Measurements from ENCODE around the gene SAA1. TPM values are rescaled to one million over a fixed set of nuclear protein-coding genes. Genes with fewer than 3 reads are reported as not detected.

SAA1 gene
- total and polyA plus RNA-seq, 9 donors, result 1.1 to 14.4 (median 3.3) TPM; not detected in 1

DNA sequence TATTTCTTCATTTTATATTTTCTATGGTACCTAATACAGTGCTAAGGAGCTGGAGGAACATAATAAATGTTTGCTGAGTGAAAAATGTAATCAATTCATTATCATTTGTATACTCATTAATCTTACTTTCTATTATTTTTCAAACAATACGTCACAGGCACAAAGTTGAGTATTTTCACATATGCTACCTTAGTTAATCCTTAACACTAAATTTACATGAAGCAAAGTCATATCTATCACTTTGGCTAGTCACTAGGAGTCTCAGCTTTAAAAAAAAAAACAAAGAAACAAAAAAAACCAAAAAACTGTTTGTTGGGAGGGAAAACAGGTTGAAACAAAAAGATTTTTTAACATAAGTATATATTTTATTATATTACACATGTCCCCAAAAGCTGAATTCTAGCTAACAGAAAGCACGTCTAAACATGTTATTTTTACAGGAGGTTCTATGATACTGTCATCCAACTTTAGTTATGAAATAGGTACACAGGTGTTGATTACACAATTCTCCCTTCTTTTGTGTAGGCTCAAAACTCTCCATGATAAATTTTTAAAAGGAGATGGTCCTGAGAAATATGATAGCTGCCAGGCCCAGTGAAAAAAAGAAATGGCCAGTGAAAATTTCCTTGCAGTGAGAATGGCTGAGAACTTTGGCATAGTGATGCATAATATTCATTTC, 41.5 kb downstream of the SAA1 start:
- Histone ChIP-seq H3K36me3 (no peaks in the 10 kb centered on the region), H3K27ac (no peak overlapping the region), H3K27me3 (no peaks in the 10 kb centered on the region), H3K4me3 (no peak overlapping the region), H3K9me3 (no peaks in the 10 kb centered on the region), H3K4me1 (ENCODE audit: insufficient read depth) (peaks cover 7% of the 10 kb centered on the region)
- intact Hi-C loops (cut with DNase I), result no loop called here
- WGBS, 3 donors, result 75 to 83% (median 78%) methylated on average over 2 of the region's 2 CpGs
- TF ChIP-seq POLR2A (IDR thresholded peaks at IDR 0.05) (no peak), EP300 (IDR thresholded peaks at IDR 0.05) (no peak)
- TF ChIP-seq, protein P1, sequence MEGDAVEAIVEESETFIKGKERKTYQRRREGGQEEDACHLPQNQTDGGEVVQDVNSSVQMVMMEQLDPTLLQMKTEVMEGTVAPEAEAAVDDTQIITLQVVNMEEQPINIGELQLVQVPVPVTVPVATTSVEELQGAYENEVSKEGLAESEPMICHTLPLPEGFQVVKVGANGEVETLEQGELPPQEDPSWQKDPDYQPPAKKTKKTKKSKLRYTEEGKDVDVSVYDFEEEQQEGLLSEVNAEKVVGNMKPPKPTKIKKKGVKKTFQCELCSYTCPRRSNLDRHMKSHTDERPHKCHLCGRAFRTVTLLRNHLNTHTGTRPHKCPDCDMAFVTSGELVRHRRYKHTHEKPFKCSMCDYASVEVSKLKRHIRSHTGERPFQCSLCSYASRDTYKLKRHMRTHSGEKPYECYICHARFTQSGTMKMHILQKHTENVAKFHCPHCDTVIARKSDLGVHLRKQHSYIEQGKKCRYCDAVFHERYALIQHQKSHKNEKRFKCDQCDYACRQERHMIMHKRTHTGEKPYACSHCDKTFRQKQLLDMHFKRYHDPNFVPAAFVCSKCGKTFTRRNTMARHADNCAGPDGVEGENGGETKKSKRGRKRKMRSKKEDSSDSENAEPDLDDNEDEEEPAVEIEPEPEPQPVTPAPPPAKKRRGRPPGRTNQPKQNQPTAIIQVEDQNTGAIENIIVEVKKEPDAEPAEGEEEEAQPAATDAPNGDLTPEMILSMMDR (IDR thresholded peaks at IDR 0.05), result no peak
- DNase-seq, result no peak

DNA sequence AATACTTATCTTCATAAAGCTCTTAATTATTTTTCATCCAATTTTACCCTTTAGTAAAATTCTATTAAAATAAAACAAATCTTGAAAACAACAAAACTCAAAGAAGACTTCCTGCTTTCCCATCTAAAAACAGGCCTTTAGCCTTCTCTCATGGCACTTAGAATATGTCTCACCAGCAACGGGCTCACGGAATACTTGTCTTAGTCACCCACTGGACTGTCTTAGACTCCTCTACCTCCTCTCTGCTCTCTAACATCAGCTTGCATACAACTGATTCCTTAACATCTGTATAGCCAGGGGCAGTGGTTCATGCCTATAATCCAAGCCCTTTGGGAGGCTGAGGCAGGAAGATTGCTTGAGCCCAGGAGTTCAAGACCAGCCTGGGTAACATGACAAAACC, 42.2 kb downstream of the SAA1 start:
- no peak for TF ChIP-seq POLR2A (IDR thresholded peaks at IDR 0.05)
- TF ChIP-seq, protein P1 (IDR thresholded peaks at IDR 0.05), result no peak
- no peak for TF ChIP-seq EP300 (IDR thresholded peaks at IDR 0.05)

DNA sequence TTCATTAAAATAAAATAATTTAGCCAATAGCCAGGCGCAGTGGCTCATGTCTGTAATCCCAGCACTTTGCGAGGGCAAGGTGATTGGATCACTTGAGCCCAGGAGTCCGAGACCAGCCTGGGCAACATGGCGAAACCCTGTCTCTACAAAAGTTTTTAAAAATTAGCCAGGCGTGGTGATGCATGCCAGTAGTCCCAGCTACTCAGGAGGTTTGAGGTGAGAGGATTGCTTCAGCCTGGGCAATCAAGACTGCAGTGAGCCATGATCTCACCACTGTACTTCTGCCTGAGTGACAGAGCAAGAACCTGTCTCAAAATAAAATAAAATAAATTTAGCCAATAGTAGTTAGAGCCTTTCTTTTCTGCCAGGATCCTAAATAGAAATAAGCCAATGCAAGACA, 43.6 kb downstream of the SAA1 start:
- no peaks in the 10 kb centered on the region for H3K36me3 ChIP-seq
- H3K4me3 ChIP-seq, result no peak overlapping the region
- no peaks in the 10 kb centered on the region for H3K27me3 ChIP-seq
- WGBS, 3 donors, result 96 to 98% (median 96%) methylated on average over 5 of the region's 5 CpGs
- H3K4me1 ChIP-seq (ENCODE audit: insufficient read depth), result peaks cover 14% of the 10 kb centered on the region
- no peaks in the 10 kb centered on the region for H3K9me3 ChIP-seq
- H3K27ac ChIP-seq, result no peak overlapping the region
- no peak for DNase-seq
- TF ChIP-seq EP300 (IDR thresholded peaks at IDR 0.05), result no peak
- TF ChIP-seq POLR2A (IDR thresholded peaks at IDR 0.05), result no peak
- TF ChIP-seq, protein P1 (IDR thresholded peaks at IDR 0.05), result no peak
- intact Hi-C loops (cut with DNase I), result no loop called here

More for the DNA sequence above, 42.2 kb downstream of the SAA1 start:
- WGBS, 3 donors, result 93 to 94% (median 93%) methylated on average over 2 of the region's 2 CpGs
- DNase-seq, result no peak
- Histone ChIP-seq H3K36me3 (no peaks in the 10 kb centered on the region), H3K4me1 (ENCODE audit: insufficient read depth) (peaks cover 10% of the 10 kb centered on the region), H3K27ac (no peak overlapping the region), H3K27me3 (no peaks in the 10 kb centered on the region), H3K4me3 (no peak overlapping the region), H3K9me3 (no peaks in the 10 kb centered on the region)
- intact Hi-C loops (cut with DNase I), result no loop called here

DNA sequence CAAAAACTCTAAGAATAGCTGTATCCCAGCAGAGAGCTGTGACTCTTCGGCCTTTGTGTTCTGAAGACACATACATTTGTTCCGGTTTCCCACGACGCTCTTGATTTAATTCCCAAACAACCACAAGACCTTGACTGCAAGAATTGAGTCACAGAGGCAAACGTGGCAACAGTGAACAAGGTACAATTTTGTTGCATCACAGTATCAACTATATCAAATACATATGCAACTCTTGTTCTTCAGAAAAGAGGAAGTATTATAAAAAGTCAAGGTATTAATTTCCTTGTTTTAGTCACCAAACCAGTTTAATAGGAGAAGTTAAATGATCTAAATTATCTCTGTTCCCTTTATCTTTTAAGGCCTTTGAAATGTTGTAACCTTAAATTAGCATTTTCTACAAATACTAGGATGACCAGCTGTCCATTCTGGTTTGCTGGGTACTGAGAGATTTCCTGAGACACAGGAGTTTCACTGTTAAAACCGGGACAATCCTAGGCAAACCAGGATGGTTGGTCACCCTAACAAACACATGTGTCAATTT, 44.8 kb downstream of the SAA1 start:
- no peak for DNase-seq
- Histone ChIP-seq H3K27ac (no peak overlapping the region), H3K4me3 (no peak overlapping the region), H3K9me3 (no peaks in the 10 kb centered on the region), H3K36me3 (no peaks in the 10 kb centered on the region), H3K27me3 (no peaks in the 10 kb centered on the region), H3K4me1 (ENCODE audit: insufficient read depth) (peaks cover 18% of the 10 kb centered on the region)
- WGBS, 3 donors, result 80 to 84% (median 81%) methylated on average over 6 of the region's 6 CpGs
- intact Hi-C loops (cut with DNase I), result no loop called here
- TF ChIP-seq EP300 (IDR thresholded peaks at IDR 0.05), result no peak

DNA sequence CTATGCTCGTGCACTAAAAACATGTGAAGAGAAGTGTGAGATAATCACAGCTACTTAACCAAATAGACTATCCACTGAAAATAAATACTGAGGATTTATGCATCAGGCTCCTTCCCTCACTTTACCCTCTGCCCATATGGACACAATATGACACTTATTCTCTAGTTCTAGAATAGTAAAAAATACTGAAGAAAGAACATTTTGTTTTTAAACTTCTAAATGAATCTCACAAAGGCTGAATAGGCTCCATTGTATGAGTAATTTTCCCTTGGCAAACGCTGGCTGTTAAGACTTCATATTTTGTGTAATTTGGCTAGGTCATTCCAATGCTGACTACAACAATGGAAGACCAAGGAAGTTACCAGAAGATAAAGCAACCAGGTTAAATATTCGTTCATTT, 45.9 kb downstream of the SAA1 start:
- Histone ChIP-seq H3K4me3 (no peak overlapping the region), H3K4me1 (ENCODE audit: insufficient read depth) (peaks cover 18% of the 10 kb centered on the region), H3K9me3 (no peaks in the 10 kb centered on the region), H3K36me3 (no peaks in the 10 kb centered on the region), H3K27ac (no peak overlapping the region), H3K27me3 (no peaks in the 10 kb centered on the region)
- TF ChIP-seq, protein P1 (IDR thresholded peaks at IDR 0.05), result no peak
- TF ChIP-seq EP300 (IDR thresholded peaks at IDR 0.05), result no peak
- no peak for TF ChIP-seq POLR2A (IDR thresholded peaks at IDR 0.05)
- DNase-seq, result no peak
- intact Hi-C loops (cut with DNase I), result no loop called here
- WGBS, 3 donors, result 24 to 27% (median 26%) methylated on average over 3 of the region's 3 CpGs

All from ovary (tissue), 9 donors.